ENCODE data around the gene PTPRQ.

DNA sequence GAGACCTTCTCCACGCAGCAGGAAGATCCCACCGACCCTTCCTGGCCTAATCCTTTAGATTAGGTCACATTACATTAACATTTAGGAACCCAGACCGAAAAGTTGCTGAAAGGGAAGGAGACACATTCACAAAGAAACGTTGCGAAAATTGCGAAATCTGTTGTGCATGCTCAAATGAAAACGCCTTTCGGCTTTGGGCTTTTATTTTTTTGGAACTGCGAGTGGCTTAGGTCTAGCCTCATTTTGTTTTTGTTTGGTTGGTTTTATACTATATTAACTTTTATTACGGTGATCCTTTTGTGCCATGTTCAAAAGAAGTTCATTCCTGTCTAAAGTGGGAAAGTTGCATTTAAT is 264.9 kb downstream of the PTPRQ start:
- no peak for TF ChIP-seq GATA3 (IDR thresholded peaks at IDR 0.05; ENCODE audit: low read depth, low read length)
- TF ChIP-seq GATA2 (IDR thresholded peaks at IDR 0.05; ENCODE audit: low read depth, low read length) = no peak

Data from SH-SY5Y (cell line).